ENCODE results near the gene SRPK2.

Gene SRPK2

DNA sequence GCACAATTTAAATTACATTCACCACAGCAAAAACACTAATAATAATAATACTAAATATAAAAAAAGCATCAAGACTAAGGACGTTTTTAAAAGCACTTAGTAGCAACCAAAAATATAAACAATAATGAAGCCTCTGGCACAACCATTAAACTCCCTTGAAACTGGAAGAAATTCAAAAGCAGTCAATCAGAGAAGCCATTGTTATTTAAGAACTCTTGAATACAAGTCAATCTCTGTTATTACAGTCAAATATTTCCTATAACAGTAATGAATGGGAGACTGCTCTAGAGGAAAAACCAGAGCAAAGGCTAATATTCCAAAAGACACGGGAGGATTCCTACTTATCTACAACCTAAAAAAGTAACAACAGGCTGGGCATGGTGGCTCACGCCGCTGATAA, 210.5 kb downstream of the SRPK2 start:
- no peak for DNase-seq
- H3K4me1 ChIP-seq (ENCODE audit: control extremely low read depth in 1 of 4, control insufficient read depth in 4 of 4, insufficient read depth in 4 of 4, low read length in 3 of 4), result no peaks in the 10 kb centered on the region
- H3K9me3 ChIP-seq (ENCODE audit: control extremely low read depth in 1 of 5, control insufficient read depth in 4 of 5, insufficient read depth in 2 of 5, low read depth in 1 of 5, low read length in 4 of 5), result peaks cover 0 to 4% (median 0%) of the 10 kb centered on the region in 5 experiments
- peaks cover 0 to 2% (median 0%) of the 10 kb centered on the region in 4 experiments for H3K36me3 ChIP-seq (ENCODE audit: control insufficient read depth in 4 of 4, insufficient read depth in 4 of 4, low read length in 3 of 4)
- H3K27me3 ChIP-seq (replicated peaks in 2 of 5; ENCODE audit: control insufficient read depth in 4 of 5, insufficient read depth in 5 of 5, low read length in 4 of 5), result no peaks in the 10 kb centered on the region
- H3K4me3 ChIP-seq (ENCODE audit: control insufficient read depth in 1 of 7, extremely low read depth in 1 of 7, insufficient read depth in 4 of 7, low read depth in 2 of 7, low read length in 6 of 7), result no peak overlapping the region
- ChIA-PET POLR2A (no interaction called here), CTCF (interaction anchor here (0.6 to 0.7 kb wide), 2 partner anchors 32 to 826 kb away, joined by 3 read pairs; no protein-coding TSS in a partner anchor)
- no peak overlapping the region for H3K27ac ChIP-seq (ENCODE audit: insufficient read depth in 1 of 2, low read depth in 1 of 2, low read length in 2 of 2, poor library complexity in 1 of 2, severe bottlenecking in 2 of 2)
- WGBS (ENCODE audit: insufficient coverage), result 100% methylated on average over 3 of the region's 4 CpGs

DNA sequence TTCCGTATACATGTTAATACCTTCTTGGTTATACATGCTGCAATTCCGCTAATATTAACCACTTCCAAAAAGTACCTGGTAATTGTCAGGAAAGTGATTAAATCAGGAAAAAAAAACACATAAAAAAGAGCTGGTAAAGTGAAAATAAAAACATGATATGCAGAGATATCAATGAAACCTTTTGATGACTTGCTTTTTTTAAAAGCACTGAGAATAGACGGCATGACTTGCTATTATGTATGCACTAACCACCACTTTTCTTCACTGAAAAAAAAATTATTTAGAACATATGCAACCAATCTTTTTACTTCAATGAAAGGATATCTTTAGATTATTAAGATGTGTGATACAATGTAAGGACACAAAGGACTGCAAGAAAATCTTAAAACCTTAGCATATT, 211.7 kb downstream of the SRPK2 start:
- H3K4me3 ChIP-seq (ENCODE audit: control insufficient read depth in 1 of 7, extremely low read depth in 1 of 7, insufficient read depth in 4 of 7, low read depth in 2 of 7, low read length in 6 of 7), result no peak overlapping the region
- ChIA-PET CTCF (no interaction called here), POLR2A (no interaction called here)
- peaks cover 0 to 4% (median 0%) of the 10 kb centered on the region in 5 experiments for H3K9me3 ChIP-seq (ENCODE audit: control extremely low read depth in 1 of 5, control insufficient read depth in 4 of 5, insufficient read depth in 2 of 5, low read depth in 1 of 5, low read length in 4 of 5)
- WGBS (ENCODE audit: insufficient coverage), result no CpG with 5 or more reads among the region's 3 CpGs
- DNase-seq, result peak in 2 of 3 donors; percentile 17 to 39
- no peak overlapping the region for H3K27ac ChIP-seq (ENCODE audit: insufficient read depth in 1 of 2, low read depth in 1 of 2, low read length in 2 of 2, poor library complexity in 1 of 2, severe bottlenecking in 2 of 2)
- H3K27me3 ChIP-seq (replicated peaks in 2 of 5; ENCODE audit: control insufficient read depth in 4 of 5, insufficient read depth in 5 of 5, low read length in 4 of 5), result no peaks in the 10 kb centered on the region
- H3K36me3 ChIP-seq (ENCODE audit: control insufficient read depth in 4 of 4, insufficient read depth in 4 of 4, low read length in 3 of 4), result peaks cover 0 to 2% (median 0%) of the 10 kb centered on the region in 4 experiments
- H3K4me1 ChIP-seq (ENCODE audit: control extremely low read depth in 1 of 4, control insufficient read depth in 4 of 4, insufficient read depth in 4 of 4, low read length in 3 of 4), result no peaks in the 10 kb centered on the region

DNA sequence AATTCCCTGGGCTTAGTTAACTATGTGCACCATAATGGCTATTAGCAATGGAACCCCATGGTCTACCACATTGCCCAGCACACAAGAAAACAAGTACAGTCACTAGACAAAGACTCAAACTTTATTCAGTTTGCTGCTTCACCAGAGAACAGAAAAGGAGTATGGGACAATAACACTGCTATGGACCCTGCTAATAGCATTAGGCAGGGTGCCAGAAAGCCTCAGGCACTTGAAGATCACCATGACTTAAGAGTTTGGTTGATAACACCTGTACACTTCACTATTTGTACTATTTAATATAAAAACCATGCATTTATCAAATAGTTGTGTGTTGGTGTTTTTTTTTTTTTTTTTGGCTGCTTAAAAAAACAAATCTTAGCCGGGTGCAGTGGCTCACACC, 215.1 kb downstream of the SRPK2 start:
- POLR2A ChIA-PET, result no interaction called here
- WGBS (ENCODE audit: insufficient coverage), result no CpG with 5 or more reads among the region's 1 CpG
- H3K4me3 ChIP-seq (ENCODE audit: control insufficient read depth in 1 of 7, extremely low read depth in 1 of 7, insufficient read depth in 4 of 7, low read depth in 2 of 7, low read length in 6 of 7), result no peak overlapping the region
- H3K27me3 ChIP-seq (replicated peaks in 2 of 5; ENCODE audit: control insufficient read depth in 4 of 5, insufficient read depth in 5 of 5, low read length in 4 of 5), result no peaks in the 10 kb centered on the region
- H3K27ac ChIP-seq (ENCODE audit: insufficient read depth in 1 of 2, low read depth in 1 of 2, low read length in 2 of 2, poor library complexity in 1 of 2, severe bottlenecking in 2 of 2), result no peak overlapping the region
- DNase-seq, result no peak
- no peaks in the 10 kb centered on the region for H3K4me1 ChIP-seq (ENCODE audit: control extremely low read depth in 1 of 4, control insufficient read depth in 4 of 4, insufficient read depth in 4 of 4, low read length in 3 of 4)
- CTCF ChIA-PET, result no interaction called here
- H3K9me3 ChIP-seq (ENCODE audit: control extremely low read depth in 1 of 5, control insufficient read depth in 4 of 5, insufficient read depth in 2 of 5, low read depth in 1 of 5, low read length in 4 of 5), result no peaks in the 10 kb centered on the region
- H3K36me3 ChIP-seq (ENCODE audit: control insufficient read depth in 4 of 4, insufficient read depth in 4 of 4, low read length in 3 of 4), result peaks cover 0 to 4% (median 0%) of the 10 kb centered on the region in 4 experiments

DNA sequence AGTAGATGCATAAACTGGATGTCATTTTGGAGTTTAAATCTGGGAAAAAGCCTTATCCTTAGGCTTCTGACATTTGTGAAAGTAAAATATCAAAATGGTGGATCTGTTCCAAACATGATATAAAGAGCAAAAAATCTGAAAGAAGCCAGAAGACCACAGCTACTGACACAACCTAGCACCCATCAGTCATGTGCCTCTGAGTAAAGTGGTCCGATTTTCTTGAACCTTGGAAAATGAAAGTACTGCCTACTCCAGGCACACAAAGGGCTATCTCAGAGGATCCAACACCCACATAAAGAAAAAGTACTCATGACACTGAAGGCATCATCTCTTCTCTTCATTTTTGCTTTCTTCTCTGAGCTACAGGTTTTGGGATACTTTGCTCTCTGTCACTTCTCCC, 224.0 kb downstream of the SRPK2 start:
- H3K27me3 ChIP-seq (replicated peaks in 2 of 5; ENCODE audit: control insufficient read depth in 4 of 5, insufficient read depth in 5 of 5, low read length in 4 of 5), result no peaks in the 10 kb centered on the region
- no peaks in the 10 kb centered on the region for H3K4me1 ChIP-seq (ENCODE audit: control extremely low read depth in 1 of 4, control insufficient read depth in 4 of 4, insufficient read depth in 4 of 4, low read length in 3 of 4)
- no peak overlapping the region for H3K27ac ChIP-seq (ENCODE audit: insufficient read depth in 1 of 2, low read depth in 1 of 2, low read length in 2 of 2, poor library complexity in 1 of 2, severe bottlenecking in 2 of 2)
- DNase-seq, result no peak
- ChIA-PET POLR2A (no interaction called here), CTCF (no interaction called here)
- WGBS (ENCODE audit: insufficient coverage), result no CpG with 5 or more reads among the region's 1 CpG
- no peaks in the 10 kb centered on the region for H3K9me3 ChIP-seq (ENCODE audit: control extremely low read depth in 1 of 5, control insufficient read depth in 4 of 5, insufficient read depth in 2 of 5, low read depth in 1 of 5, low read length in 4 of 5)
- H3K4me3 ChIP-seq (ENCODE audit: control insufficient read depth in 1 of 7, extremely low read depth in 1 of 7, insufficient read depth in 4 of 7, low read depth in 2 of 7, low read length in 6 of 7), result no peak overlapping the region
- peaks cover 12 to 43% (median 23%) of the 10 kb centered on the region in 4 experiments for H3K36me3 ChIP-seq (ENCODE audit: control insufficient read depth in 4 of 4, insufficient read depth in 4 of 4, low read length in 3 of 4)

DNA sequence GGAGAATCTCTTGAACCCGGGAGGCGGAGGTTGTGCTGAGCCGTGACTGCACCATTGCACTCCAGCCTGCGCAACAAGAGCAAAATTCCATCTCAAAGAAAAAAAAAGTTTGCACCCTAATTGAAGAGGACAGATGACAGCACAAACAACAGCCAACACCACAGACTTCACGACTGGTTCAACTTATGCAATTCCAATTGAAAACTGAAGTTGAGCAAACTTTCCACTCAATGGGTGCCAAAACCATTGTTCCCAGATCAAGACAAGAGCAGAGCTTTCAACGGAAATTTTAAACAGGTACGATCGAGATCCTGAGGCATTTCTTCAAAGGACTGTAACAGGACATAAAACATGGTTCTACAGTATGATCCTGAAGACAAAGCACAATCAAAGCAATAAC, 225.0 kb downstream of the SRPK2 start:
- H3K36me3 ChIP-seq (ENCODE audit: control insufficient read depth in 4 of 4, insufficient read depth in 4 of 4, low read length in 3 of 4), result peaks cover 12 to 41% (median 26%) of the 10 kb centered on the region in 4 experiments
- ChIA-PET CTCF (interaction anchor here (0.6 to 1.1 kb wide), 2 partner anchors 10 to 165 kb away, joined by 3 read pairs; no protein-coding TSS in a partner anchor), POLR2A (no interaction called here)
- H3K27me3 ChIP-seq (replicated peaks in 2 of 5; ENCODE audit: control insufficient read depth in 4 of 5, insufficient read depth in 5 of 5, low read length in 4 of 5), result no peaks in the 10 kb centered on the region
- 100% methylated on average over 7 of the region's 8 CpGs for WGBS (ENCODE audit: insufficient coverage)
- no peaks in the 10 kb centered on the region for H3K4me1 ChIP-seq (ENCODE audit: control extremely low read depth in 1 of 4, control insufficient read depth in 4 of 4, insufficient read depth in 4 of 4, low read length in 3 of 4)
- H3K9me3 ChIP-seq (ENCODE audit: control extremely low read depth in 1 of 5, control insufficient read depth in 4 of 5, insufficient read depth in 2 of 5, low read depth in 1 of 5, low read length in 4 of 5), result no peaks in the 10 kb centered on the region
- H3K27ac ChIP-seq (ENCODE audit: insufficient read depth in 1 of 2, low read depth in 1 of 2, low read length in 2 of 2, poor library complexity in 1 of 2, severe bottlenecking in 2 of 2), result no peak overlapping the region
- H3K4me3 ChIP-seq (ENCODE audit: control insufficient read depth in 1 of 7, extremely low read depth in 1 of 7, insufficient read depth in 4 of 7, low read depth in 2 of 7, low read length in 6 of 7), result no peak overlapping the region
- DNase-seq, result no peak

DNA sequence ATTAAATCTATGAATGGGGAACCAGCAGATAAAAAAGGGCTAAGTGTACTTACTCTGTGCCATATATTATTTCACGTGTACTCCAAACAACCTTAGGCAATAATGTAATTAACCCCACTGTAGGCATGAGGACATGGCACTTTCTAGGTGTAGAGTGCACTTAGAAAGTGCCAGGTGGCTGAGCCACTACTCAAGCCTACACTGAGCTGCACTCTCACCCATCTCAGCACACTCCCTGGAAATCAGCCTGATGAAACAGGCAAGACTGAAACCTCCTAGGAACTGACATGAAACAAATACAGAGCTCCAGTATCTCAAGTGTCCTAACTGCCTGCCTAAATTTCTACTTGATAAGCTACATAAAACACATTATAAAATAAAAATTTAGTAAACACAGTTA, 227.4 kb downstream of the SRPK2 start:
- H3K27ac ChIP-seq (ENCODE audit: insufficient read depth in 1 of 2, low read depth in 1 of 2, low read length in 2 of 2, poor library complexity in 1 of 2, severe bottlenecking in 2 of 2), result no peak overlapping the region
- ChIA-PET CTCF (interaction anchor here (1.0 kb wide), 1 partner anchor 45 kb away, joined by 3 read pairs; no protein-coding TSS in a partner anchor), POLR2A (interaction anchor here (0.6 kb wide), 1 partner anchor 112 kb away, joined by 4 read pairs; no protein-coding TSS in a partner anchor)
- H3K9me3 ChIP-seq (ENCODE audit: control extremely low read depth in 1 of 5, control insufficient read depth in 4 of 5, insufficient read depth in 2 of 5, low read depth in 1 of 5, low read length in 4 of 5), result no peaks in the 10 kb centered on the region
- no peak overlapping the region for H3K4me3 ChIP-seq (ENCODE audit: control insufficient read depth in 1 of 7, extremely low read depth in 1 of 7, insufficient read depth in 4 of 7, low read depth in 2 of 7, low read length in 6 of 7)
- no peaks in the 10 kb centered on the region for H3K4me1 ChIP-seq (ENCODE audit: control extremely low read depth in 1 of 4, control insufficient read depth in 4 of 4, insufficient read depth in 4 of 4, low read length in 3 of 4)
- DNase-seq, result no peak
- peaks cover 11 to 30% (median 23%) of the 10 kb centered on the region in 4 experiments for H3K36me3 ChIP-seq (ENCODE audit: control insufficient read depth in 4 of 4, insufficient read depth in 4 of 4, low read length in 3 of 4)
- no peaks in the 10 kb centered on the region for H3K27me3 ChIP-seq (replicated peaks in 2 of 5; ENCODE audit: control insufficient read depth in 4 of 5, insufficient read depth in 5 of 5, low read length in 4 of 5)
- no CpG with 5 or more reads among the region's 1 CpG for WGBS (ENCODE audit: insufficient coverage)

DNA sequence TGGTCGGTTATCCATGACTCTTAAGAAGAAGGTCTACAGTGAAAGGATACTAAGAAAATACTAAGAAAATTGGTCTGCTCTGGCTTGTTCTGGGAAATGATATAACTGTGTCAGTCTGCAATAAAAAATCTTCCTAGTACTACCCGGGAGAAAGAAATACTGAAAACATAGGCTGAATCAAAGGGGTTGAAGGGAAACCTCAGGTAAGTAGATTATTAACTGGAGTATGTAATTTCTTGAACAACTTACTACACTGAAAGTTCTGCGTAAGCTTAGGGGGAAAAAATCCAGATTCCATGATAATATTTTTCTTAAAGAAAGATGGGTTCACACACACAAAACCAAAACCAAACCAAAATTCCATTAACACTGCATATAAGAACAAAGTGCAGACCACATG, 231.4 kb downstream of the SRPK2 start:
- Histone ChIP-seq H3K9me3 (ENCODE audit: control extremely low read depth in 1 of 5, control insufficient read depth in 4 of 5, insufficient read depth in 2 of 5, low read depth in 1 of 5, low read length in 4 of 5) (no peaks in the 10 kb centered on the region), H3K4me1 (ENCODE audit: control extremely low read depth in 1 of 4, control insufficient read depth in 4 of 4, insufficient read depth in 4 of 4, low read length in 3 of 4) (peaks cover 0 to 3% (median 1%) of the 10 kb centered on the region in 4 experiments), H3K27ac (ENCODE audit: insufficient read depth in 1 of 2, low read depth in 1 of 2, low read length in 2 of 2, poor library complexity in 1 of 2, severe bottlenecking in 2 of 2) (no peak overlapping the region), H3K36me3 (ENCODE audit: control insufficient read depth in 4 of 4, insufficient read depth in 4 of 4, low read length in 3 of 4) (peaks cover 2 to 17% (median 8%) of the 10 kb centered on the region in 4 experiments), H3K4me3 (ENCODE audit: control insufficient read depth in 1 of 7, extremely low read depth in 1 of 7, insufficient read depth in 4 of 7, low read depth in 2 of 7, low read length in 6 of 7) (no peak overlapping the region), H3K27me3 (replicated peaks in 2 of 5; ENCODE audit: control insufficient read depth in 4 of 5, insufficient read depth in 5 of 5, low read length in 4 of 5) (no peaks in the 10 kb centered on the region)
- 95% methylated on average over 2 of the region's 3 CpGs for WGBS (ENCODE audit: insufficient coverage)
- no peak for DNase-seq
- POLR2A ChIA-PET, result interaction anchor here (0.6 kb wide), 1 partner anchor 117 kb away, joined by 6 read pairs; no protein-coding TSS in a partner anchor
- CTCF ChIA-PET, result interaction anchor here (2.4 kb wide), 1 partner anchor 11 kb away, joined by 7 read pairs; no protein-coding TSS in a partner anchor
